SIG-M5 (cell line): ENCODE data around the gene C2CD2.
"Not testable (repeated sequence)": the region's sequence is repeated elsewhere in the genome, so short reads cannot be mapped to it uniquely, and the experiment has no call there.

ENCODE experiments used
- DNase-seq: peaks from one replicate; lab custom pipeline; 2025; lab: John Stamatoyannopoulos, UW

The C2CD2 gene

DNA sequence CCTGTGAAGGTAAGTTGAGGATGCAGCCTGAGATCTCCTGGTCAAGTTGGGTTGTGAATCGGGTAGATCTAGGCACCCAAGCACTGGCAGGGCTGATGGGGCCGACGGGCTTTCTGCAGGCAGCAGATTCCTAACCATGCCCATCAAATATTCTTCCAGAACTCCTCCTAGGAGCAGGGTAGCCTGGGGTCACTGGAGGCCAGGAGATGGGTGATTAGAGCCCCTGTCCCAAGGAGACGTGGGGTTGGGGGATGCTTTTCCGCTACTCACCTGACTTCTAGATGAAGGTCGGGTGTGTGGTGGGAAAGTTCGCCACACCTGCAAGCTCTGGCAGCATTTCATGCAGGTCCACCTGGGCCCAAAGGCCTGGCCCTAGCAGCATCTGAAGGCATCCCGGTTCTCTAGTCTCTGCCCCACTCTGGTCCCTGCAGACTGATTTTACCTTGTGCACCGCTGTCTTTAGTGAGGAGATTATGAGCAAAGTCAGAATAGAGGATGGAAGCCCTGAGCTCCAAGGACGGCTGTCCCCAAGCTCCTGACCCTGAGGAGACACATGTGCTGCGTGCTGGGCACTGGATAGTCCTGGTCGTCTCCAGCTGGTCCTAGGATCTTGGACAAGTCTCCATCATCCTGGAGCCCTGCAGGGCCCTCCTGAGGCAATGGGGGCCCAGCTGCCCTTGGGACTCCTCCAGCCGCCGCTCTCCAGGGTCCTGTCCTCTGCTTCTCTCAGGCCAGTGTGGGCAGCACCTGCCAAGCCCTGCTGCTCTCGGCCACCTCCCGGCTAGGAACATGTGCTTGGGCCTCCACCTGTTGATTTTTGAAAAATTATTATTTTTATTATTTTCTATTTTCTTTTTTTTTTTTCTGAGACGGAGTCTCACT lies 21.8 kb upstream of the C2CD2 start:
- DNase-seq: no peak

GRCh38 chr21:41974752-41975053 lies 20.9 kb upstream of the C2CD2 start:
- no peak for DNase-seq

DNA sequence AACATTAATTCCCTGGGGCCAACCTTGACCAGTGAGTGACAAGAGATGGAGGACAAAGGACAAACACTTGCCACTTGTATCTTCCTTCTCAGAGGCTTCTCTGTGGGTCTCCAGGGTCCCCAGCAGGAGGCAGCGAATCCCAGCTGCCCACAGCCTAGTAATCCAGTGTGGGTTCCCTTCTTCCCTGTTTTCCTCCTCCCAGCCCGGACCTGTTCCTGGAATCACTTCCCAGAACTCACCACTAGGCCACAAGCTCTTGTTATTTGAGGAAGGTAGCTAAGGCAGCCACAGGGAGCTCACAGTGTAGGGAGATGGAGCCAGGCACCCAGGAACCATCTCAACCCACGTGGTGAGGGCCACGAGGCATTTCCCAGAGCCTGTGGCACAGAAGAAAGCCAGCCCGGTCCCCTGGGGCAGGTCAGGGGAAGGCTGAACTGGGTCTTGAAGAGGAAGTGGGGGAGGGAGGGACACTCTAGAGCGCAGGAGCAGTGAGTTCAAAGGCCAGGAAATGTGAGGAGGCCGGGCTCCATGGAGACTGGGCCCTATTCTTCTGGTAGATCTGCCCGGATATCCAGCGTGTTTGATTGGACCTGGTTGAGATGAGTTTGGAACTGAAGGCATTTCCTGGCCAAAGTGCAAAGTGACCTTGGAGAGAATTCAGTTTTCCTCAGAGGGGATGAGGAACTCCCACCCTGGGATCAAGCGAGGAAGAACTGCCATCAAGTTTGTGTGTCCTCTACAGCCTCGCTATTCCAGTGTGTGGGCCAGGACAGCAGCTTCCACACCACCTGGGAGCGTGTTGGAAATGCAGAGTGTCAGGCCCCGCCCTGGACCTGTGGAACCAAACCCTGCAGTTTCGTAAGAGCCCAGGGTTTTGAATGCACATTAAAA lies 20.3 kb upstream of the C2CD2 start:
- no peak for DNase-seq

GRCh38 chr21:41973427-41973831 lies 19.6 kb upstream of the C2CD2 start:
- no peak for DNase-seq

GRCh38 chr21:41972511-41973205 lies 18.8 kb upstream of the C2CD2 start:
- DNase-seq: no peak

DNA sequence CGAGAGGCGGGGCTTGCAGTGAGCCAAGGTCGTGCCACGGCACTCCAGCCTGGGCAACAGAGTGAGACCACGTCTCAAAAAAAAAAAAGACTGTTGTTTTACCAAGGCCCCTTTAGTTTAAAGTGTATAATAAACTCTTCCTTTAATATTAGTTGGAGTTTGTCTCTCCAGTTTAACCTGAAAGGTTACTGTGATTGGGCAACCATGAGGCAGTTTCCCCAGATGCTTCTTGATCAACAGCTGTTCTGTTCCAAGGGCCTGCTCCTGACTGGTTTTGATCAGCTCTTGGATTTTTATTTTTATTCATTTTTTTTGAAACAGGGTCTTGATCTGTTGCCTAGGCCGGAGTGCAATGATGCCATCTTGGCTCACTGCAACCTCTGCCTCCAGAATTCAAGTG lies 18.1 kb upstream of the C2CD2 start:
- DNase-seq: no peak

DNA sequence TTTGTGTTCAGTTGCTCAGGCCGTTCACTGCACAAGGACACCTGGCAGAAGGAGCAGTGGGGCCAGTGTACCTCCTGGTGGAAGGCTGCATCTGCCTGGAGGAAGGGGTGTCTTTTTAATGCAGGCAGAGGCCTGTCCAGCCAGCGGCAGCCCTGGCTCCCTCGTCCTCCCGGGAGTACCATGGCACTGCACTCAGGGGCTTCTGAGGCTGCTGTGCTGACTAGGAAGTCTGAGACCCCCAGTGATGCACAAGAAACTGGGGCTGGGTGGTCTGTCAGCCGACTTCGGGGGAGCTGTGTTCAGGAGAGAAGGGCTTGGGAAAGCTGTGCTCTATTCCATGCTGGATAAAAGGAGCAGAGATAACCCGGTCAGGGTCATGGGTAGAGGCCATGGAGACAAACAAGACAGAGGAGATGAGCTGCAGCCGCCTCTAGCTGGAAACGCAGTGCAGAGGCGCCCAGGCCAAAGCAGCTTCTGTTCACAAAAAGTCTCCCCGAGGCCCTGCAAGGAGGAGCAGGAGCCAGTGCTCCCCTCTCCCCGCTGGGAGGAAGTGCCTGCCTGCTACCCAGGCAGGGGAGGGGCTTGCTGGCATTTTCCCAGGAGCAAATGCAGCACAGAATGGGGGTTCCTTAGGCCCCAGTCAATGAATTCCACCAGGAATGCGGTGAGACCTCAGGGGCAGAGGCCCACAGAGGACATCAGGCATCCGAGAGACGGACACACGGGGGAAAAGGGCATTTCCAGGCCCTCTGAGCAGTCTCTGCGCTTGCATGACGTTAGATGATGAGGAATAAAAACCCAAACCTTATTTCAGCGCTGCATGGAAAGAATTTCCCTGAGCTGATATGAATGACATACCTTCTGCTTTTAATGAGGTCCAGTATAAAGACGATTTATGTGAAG lies 17.2 kb upstream of the C2CD2 start:
- DNase-seq: no peak

DNA sequence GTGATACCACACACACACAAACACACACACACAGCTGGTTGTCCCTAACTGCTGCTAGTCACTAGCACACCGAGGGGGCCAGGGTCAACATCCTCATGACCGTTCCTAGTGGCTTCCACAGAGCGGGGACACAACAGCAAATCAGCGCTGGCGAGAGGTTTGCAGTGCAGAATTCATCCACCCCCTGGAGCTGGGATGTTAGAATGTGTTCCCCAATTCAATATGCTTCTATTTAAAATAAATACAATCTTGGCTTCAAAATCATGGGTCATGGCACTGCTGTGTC lies 16.2 kb upstream of the C2CD2 start:
- no peak for DNase-seq

DNA sequence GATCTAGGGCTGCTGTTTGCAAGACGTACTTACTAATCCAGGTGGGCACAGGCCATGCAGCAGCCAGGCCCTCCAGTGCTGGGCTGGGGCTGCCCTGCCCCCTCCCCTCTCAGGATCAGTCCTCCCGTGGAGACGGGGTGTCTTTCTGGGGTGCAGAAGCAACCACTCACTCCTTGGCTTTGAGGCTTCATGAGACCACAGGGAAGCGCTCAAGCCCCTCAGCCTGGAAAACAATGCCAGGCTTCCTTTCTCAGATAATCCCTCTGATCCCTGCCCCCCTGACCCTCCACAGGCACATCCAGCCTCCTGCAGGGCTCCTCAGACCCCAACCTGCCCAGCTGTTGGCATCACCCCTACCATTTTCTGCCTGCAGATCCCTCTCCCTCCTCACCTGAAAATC lies 13.9 kb upstream of the C2CD2 start:
- DNase-seq: no peak

DNA sequence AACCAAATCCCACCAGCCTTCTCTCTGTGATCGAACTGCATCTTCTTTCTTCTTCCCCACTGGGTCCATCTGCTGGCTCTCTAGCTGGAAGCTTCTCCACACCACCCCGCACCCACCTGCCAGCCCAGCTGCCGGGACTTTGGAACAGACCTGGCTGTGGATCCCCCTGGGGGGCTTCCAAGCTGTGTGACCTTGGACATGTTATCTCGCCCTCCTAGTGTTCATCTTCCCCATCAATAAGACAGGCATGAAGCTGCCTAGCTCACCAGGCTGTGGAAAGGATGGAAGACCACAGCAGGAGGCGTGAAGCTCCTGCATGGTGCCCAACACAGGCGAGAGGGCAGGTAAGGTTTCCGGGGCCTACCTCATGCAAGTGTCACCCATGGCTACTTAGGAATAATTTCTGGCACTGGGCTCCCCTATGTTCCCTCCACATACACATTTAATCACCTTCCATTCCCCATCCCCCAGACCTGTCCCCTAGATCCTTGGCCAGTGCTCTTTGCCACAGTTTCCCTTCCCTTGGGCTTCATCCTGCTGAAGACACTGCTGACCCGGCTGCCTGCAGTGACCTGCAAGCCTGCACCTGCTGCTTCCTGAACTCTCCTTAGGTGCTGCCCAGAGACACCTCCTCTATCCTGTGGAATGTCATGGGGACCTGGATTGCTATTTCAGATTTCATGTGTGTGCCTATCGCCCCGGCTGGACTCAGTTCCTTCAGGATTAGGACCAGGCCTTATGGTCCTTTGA lies 13.2 kb upstream of the C2CD2 start:
- no peak for DNase-seq

DNA sequence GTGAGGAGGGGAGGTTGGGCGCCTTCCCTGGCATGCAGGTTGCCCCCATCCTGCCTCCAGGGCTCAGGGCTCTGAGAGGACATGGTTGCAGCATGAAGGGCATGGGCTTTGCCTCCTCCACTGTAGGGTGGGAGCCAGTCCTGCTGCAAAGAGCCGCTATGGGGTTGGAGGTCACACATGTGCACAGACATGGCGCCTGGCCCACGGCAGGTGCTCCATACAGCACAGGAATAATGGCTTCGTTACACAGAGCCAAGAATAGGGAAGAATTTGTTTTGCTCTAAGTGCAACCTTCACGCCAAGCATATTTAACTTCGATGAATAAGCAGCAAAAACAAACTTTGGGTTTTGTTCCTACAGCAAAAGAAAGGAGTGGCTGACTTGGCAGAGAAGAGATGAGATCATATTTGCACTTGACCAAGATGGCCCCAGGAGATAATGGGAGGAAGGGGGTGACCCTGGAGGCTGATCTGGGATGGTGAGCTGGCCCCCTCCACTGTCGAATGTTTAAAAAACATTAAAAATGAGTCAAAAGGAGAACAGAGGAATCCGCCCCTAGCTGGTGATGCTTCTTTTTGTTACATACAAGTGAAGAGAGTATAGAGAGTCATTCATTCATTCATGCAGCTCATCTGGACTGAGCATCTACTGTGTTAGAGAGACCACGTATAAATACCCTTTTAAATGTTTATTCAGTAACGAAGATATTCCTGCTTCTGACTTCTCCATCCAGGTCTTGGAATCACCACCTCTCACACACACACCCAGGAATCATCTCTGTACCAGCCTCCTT lies 12.4 kb upstream of the C2CD2 start:
- DNase-seq: no peak

DNA sequence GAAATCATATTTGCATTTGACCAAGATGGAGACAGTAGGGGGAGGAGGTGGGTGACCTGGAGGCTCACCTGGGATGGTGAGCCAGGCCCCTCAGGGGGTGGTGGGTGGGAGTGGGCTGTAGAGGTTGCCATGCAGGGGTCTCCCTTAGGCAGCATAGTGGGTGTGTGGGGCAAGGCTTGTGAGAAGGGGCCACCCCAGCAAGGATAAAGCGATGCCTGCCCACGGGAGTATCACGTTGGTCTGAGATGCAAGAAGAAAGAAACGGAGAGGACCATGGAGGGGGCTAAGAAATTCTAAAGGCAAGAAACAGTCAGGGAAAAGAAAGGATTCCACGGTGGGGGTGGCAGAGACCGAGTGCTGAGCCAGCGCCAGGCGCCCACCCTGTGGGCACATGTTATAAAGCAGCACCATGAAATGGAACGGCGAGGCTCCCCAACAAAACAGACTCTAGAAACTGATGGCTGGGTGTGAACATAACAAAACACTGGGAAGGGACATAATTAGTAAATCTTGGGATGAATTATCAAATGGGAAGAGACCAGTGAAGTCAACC lies 11.7 kb upstream of the C2CD2 start:
- DNase-seq: no peak

GRCh38 chr21:41965045-41965444 lies 11.2 kb upstream of the C2CD2 start:
- no peak for DNase-seq

DNA sequence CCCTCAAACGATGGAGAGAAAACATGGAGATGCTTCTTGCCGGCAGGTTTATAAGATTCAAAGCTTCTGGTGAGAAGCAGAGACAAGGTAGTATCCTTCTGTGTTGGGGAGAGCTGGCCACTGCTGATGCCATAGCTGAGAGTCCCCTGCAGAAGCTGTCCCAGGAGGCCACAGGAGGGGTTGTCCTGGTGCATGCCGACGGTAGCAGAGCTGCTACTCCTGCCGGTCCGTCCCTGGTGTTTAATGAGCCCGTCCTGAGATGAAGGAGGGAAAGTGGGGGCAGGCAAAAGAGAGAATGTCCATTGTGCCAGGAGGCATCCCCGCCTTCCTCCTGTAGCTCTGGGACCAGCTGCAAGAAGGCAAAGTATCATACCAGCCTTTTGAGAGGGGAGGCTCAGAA lies 10.4 kb upstream of the C2CD2 start:
- DNase-seq: no peak

DNA sequence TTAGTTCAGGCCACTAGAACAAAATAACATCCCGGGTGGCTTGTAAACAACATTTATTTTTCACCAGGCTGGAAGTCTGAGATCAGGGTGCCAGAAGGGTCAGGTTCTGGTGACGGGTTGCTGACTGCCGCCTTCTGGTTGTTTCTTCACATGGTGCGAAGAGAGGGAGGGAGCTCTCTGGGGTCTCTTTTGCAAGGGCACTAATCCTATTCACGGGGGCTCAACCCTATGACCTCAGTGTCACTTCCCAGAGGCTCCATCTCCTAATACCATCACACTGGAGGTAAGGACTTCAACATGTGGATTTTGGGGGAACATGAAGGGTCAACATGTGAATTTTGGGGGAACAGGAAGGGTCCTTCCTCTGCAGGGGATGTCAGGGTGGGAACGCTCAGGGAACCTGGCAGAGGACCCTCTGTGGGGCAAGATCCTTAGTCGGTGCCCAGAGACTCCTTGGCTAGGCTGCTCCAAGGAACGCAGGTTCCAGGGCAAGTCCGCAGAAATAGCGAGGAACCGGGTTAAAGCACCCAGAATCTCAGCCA lies 8.7 kb upstream of the C2CD2 start:
- DNase-seq: no peak

- no peak for DNase-seq
Measured at GRCh38 chr21:41961753-41962152, 7.9 kb upstream of the C2CD2 start.

- no peak for DNase-seq
Measured at GRCh38 chr21:41961282-41961701, 7.5 kb upstream of the C2CD2 start.

GRCh38 chr21:41960386-41960785 lies 6.6 kb upstream of the C2CD2 start:
- no peak for DNase-seq

GRCh38 chr21:41959697-41960096 lies 5.9 kb upstream of the C2CD2 start:
- DNase-seq: not testable (repeated sequence)
